GM19328 (cell line): ENCODE data around the gene WAPL.

ENCODE experiments used
- ATAC-seq: cut with Tn5 transposase; IDR thresholded peaks from one replicate; pipeline ENCODE4 v1.9.1; 2021; ENCODE audit warnings: mild to moderate bottlenecking, moderate library complexity; ENCODE audit not compliant: unreplicated experiment

Gene WAPL

GRCh38 chr10:86415583-86415982, 106.0 kb downstream of the WAPL start:
- no peak for ATAC-seq

DNA sequence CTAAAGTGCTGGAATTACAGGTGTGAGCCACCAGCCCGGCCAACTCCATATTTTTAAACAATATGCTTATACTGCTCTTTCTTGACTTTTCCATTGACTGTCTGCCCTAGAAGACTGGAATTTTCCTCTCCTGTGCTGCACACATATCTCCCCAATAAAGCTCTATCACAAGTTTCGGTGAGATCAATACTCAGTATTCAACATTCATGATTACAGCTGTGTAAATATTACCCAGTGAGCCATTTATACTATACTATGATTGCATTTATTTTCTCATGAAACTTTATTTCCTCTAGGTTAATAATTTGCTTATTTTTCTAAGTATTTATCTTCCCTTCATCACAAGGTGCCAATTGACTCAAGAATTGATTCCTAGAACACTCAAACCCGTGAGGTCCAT, 106.5 kb downstream of the WAPL start:
- ATAC-seq = no peak

- peak; percentile 59 for ATAC-seq
Observed at GRCh38 chr10:86413046-86413728, 108.4 kb downstream of the WAPL start.

- no peak for ATAC-seq
Observed at GRCh38 chr10:86411852-86412560, 109.6 kb downstream of the WAPL start.

GRCh38 chr10:86411281-86411841, 110.2 kb downstream of the WAPL start:
- peak; percentile 57 for ATAC-seq

- no peak for ATAC-seq
Observed at GRCh38 chr10:86410542-86411124, 111.0 kb downstream of the WAPL start.

DNA sequence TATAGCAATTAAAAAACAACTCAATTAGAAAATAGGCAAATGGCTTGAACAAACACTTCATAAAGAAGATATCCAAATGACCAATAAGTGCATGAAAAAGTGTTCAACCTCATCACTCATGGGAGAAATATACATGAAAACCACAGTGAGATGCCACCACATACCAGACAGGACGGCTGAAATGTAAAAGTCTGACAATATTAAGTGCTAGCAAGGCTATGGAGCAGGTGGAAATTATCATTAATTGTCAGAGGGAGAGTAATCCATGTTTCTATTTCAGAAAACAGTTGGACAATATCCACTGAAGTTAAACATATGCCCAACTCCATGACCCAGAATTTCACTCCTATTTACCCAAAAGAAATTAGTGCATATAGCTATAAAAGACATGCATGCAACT, 112.4 kb downstream of the WAPL start:
- ATAC-seq = no peak

DNA sequence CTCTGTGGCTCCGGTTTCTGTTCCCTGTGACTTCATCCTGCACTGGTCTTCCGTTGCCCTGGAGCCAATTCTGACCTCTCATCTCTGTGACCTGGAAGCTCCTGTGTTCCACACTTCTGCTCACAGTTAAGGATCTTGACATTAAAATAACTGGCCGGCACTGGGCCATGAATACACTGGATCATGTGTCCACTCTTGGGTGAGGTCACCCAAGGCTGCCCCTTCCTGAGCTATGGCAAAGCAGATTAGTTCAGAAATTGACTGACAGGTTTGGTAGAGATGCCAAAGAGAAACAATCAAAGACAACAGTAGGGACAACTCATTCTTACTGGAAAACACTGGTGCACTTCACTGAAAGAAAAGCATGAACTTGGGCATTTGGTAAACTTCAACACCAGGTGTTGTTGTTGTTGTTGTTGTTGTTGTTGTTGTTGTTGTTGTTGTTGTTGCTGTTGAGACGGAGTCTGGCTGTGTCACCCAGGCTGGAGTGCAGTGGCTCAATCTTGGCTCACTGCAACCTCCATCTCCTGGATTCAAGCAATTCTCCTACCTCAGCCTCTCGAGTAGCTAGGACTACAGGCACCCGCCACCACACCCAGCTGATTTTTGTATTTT, 118.3 kb downstream of the WAPL start:
- ATAC-seq = no peak

- ATAC-seq = no peak
Observed at GRCh38 chr10:86402283-86402941, 119.2 kb downstream of the WAPL start.

GRCh38 chr10:86401588-86402282, 119.9 kb downstream of the WAPL start:
- no peak for ATAC-seq

- peak; percentile 37 for ATAC-seq
Observed at GRCh38 chr10:86400705-86401587, 120.6 kb downstream of the WAPL start.

GRCh38 chr10:86399879-86400704, 121.5 kb downstream of the WAPL start:
- ATAC-seq = peak; percentile 77

DNA sequence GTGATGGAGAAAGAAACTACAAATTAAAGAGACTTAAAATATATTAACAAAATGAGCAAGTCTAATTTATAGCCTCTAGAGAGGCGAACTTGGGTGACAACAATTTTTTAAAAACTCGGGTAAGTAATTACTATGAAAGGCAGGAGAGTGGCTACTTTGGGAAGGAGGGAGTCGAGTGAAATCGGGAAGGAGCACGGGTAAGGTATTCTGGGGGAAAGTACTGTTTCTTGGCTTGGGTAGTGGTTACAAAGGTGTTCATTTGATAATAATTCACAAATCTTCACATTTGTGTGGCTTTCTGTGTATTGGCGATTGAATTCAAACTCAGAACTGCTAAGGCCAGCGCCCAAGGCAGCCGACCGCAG, 122.1 kb downstream of the WAPL start:
- ATAC-seq = no peak

DNA sequence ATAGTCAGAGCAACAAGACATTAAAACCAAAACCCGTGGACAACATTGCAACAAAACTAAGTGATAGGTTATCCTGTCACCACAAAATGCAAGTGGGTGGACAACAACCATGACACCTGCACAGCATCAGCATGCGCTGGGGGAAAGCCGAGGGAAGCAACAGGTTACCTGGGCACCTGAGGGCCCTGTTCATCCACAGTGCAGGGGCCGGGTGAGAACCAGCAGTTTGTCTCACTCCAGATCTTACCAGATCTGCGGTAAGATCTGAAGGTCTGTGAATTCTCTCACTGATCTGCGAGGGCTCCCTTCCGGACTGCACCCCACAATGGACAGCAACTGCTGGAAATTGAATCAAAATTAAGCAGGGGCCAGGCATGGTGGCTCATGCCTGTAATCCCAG, 124.5 kb downstream of the WAPL start:
- ATAC-seq = no peak

DNA sequence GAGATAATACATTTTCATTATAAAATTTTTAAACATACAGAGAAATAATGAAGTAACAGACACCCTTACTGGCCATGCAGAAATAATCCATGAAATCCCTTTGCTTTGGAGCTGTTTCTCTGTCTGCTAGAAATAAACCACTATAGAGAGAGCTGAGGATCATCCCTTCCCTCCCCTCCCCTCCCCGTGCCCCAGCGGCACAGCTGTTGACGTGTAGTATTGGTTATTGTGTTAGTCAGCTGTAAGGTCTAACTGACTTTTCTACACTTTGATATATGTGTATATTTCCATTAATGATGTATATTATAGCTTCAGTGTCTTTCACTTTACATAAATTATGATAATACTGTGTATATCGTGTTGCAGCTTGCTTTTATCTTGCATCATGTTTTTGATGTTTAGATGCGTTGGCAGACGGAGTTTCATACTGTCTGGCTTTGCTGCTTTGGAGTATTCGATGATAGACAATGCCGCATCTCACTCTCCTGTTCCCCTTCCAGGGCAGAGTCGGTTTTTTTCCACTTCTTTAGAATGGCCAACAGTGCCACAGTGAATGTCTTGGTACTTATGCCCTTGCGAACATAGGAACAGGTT, 127.6 kb downstream of the WAPL start:
- ATAC-seq = no peak

DNA sequence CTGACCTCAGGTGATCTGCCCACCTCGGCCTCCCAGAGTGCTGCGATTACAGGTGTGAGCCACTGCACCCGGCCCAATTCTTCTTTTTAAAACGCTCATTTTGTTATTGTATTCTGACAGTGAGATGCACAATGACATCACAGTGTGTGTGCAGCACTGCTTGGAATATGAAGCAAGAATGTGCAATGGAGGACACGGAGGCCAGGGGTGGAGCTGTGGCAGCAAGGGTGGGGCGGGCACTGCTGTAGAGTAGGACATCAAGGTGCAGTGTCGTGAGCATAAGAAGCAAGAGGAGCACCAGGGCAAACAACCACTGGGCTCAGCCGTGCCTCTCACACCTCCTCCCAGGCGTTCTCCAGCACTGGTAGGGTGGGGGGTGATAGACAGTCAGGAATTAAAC, 128.2 kb downstream of the WAPL start:
- ATAC-seq = no peak

- ATAC-seq = peak; percentile 32
Observed at GRCh38 chr10:86392723-86393094, 128.9 kb downstream of the WAPL start.

GRCh38 chr10:86391986-86392722, 129.4 kb downstream of the WAPL start:
- ATAC-seq = no peak
